HG02610 (cell line): ENCODE results near the gene TADA2B.

Experiments used
- ATAC-seq: cut with Tn5 transposase; IDR thresholded peaks from one replicate; pipeline ENCODE4 v1.9.1; 2021; ENCODE audit warnings: mild to moderate bottlenecking, moderate library complexity; ENCODE audit not compliant: unreplicated experiment

TADA2B gene, protein sequence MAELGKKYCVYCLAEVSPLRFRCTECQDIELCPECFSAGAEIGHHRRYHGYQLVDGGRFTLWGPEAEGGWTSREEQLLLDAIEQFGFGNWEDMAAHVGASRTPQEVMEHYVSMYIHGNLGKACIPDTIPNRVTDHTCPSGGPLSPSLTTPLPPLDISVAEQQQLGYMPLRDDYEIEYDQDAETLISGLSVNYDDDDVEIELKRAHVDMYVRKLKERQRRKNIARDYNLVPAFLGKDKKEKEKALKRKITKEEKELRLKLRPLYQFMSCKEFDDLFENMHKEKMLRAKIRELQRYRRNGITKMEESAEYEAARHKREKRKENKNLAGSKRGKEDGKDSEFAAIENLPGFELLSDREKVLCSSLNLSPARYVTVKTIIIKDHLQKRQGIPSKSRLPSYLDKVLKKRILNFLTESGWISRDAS

DNA sequence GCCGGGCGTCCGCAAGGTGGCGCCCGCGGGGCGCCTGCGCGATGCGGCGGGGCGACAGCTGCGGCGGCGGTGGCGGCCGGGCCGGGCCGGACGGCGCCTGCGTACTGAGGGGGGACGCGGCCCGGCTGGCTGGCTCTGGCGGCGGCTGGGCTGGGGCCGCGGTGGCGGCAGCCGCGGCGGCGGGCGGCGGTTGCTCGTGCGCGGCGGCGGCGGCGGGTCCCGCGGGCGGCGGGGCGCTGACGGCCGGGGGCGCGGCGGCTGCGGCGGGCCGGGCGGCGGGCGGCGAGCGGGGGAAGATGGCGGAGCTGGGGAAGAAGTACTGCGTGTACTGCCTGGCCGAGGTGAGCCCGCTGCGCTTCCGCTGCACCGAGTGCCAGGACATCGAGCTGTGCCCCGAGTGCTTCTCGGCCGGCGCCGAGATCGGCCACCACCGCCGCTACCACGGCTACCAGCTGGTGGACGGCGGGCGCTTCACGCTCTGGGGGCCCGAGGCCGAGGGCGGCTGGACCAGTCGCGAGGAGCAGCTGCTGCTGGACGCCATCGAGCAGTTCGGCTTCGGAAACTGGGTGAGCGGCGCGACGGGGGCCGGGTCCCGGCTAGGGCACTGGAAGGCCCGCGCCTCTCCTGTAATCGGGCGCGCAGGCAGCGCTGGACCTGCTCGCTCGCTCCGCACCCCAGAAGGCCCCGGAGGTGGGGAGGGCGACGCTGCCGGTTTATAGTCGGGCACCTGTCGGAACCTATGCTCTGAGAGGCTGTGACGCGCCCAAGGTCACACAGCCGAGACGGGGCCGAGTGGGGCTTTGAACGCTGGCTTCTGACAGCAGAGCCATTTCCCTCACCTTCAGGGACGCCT lies at the start of gene TADA2B:
Gene TADA2B, plus strand, starts transcription at position 89 of the 853 bp plus-strand sequence. Its CDS starts 208 bp downstream, at position 297.
- peak; percentile 25 for ATAC-seq

DNA sequence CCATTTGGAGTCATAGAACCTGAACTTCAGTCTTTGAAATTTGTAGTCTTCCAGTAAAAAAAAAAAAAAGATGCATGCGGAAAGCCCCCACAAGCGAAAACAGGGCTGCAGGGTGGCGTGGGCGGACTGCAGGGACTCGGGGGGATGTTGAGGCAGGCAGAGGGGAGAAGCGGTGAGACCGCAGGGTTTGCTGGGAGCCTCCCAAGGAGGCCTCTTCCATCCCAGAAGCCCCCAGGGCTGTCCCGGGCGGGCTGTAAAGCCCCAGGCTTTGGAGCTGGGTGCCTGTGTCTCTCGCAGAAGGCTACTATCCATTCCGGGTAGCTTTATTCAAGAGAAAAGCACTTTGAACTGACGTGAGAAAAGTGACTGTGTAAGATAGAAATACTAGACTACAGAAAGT lies 46.7 kb upstream of the TADA2B start:
- ATAC-seq = no peak

DNA sequence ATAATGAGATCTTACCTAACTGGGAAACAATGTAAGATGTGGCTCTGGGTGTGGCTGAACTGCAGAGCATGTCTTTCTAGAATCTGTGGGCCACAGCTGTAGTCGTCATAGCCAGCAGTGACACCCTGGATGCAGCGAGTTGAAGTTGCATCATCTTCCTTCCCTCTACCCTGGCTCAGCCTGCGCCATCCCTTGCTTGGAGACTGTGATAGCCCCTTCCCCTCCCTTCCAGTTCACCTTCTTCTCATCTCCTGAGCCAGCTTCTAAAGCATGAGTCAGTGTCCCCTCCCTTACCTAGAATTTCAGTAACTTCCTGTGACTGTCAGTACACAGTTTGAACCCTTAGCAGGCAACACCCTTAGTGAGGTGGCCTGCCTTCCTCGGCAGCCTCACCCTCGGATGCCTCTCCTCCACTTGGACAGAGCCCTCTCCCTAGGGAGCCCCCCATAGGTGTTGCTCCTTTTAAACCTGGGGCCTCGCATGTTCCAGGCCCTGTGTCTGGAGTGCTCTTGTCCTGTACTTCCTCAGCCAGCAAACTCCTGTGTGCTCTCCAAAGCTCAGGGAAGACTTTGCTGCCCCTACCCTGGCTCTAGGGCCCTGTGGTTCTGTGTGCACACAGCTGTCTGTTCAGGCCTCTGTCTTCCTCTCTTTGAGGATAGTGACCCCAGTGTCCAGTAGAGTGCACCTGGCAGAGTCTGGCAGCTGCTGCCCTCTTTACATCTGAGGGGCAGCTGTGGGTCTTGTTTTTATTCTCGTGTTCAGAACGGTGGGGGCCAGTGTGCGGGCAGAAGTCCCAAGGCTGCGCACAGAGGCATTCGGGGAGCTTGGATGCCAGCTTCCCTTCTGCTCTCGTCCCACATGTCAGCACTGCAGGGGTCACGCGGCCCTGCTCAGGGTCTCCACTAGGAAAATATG lies 43.7 kb upstream of the TADA2B start:
- ATAC-seq = no peak

DNA sequence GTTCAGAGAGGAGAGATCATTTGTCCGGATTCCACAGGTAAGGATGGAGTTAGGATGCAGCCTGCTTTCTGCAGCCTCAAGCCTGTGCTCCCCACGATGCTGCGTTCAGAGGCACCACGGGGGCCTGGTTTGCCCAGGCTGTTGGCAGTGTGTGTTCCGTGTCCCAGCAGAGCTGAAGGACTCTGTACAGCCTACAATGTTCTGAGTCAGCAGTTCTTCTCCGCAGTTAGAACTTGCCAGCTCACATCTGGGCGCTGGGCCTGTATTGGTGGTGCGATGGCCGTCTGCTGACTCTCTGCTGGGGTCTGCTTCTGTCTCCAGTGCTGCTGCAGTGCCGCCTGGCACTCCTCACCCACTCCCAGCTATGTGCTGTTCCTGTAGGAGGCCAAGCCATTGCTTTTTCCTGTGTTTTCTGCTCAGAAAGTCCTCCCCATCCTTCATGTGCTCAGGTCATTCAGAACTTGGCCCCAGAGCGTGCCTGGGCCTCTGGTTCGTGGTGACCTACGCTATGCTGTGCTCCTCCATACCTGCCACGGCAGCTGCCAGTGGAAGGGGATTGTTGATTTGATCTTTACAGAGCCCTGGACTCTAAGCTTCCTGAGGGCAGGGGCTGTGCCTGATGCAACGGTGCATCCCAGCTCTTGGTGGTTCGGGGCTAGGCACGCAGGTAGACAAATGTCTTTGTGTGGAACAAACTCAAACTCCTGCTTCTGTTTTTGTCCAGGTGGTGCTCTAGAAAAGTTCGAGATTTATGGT lies 42.6 kb upstream of the TADA2B start:
- no peak for ATAC-seq

DNA sequence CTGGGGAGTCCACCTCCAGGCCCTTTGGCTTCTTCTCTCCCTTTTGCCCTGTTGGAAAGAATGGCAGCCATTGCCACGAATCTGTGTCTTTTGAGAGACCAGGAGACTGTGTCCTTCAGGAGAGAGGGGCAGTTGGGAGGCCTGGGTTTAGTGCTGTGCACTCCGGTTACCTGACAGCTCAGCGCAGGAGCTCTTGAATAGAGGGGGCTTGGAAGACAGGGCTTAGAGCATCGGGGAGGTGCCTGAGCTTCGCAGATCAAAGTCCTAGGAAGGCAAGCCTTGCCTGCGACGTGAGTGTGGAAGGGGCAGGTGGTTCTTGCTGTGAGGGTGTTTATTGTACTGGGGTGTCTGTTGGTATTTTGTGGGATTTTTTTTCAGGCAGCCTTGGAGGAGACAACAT lies 41.9 kb upstream of the TADA2B start:
- no peak for ATAC-seq

DNA sequence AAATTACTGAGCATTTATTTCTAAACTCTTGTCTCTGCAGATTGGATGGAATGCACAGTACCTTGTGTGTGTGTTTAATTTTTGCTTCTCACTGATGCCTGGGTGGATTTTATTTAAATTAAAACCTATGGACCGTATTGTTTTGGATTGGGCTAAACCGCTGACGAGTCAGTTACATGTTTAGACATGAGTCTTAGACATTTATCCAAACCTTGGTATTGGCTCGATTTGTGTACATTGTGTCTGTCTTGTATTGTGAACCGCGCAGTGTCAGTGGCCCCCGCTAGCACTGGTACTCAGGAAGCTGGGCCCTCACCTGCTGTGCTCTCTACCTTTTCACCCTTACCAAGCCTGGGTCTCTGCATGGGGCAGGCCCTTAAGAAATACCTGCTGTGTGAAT lies 40.8 kb upstream of the TADA2B start:
- no peak for ATAC-seq

DNA sequence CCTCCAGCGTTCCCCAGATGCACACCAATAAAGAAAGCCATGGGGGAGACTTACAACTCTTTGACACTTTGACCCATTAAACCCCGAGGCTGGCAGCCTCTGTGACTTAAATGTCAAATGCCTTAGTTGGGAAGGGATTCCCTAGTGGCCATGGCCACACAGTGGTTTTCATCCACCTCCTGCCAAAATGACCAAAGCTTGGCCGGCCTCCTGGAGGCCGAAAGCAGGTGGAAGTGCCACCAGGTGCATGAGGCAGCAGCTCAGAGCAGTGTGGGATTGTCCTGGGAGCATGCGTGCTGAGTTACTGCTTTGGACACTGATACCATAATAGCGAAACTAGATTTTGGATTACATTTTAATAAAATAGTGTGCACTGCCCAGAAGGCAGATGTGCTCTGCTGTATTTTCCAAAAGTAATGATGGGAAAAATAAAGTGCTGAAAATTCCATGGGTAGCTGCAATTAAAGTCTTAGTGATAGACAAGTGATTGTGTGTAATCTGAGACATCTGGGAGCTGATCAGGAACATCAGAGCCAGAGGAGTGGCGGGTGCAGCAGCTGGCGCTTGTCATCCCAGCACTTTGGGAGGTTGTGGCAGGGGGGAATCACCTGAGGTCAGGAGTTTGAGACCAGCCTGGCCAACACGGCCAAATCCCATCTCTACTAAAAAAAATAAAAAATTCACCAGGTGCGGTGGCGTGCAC lies 39.8 kb upstream of the TADA2B start:
- no peak for ATAC-seq

DNA sequence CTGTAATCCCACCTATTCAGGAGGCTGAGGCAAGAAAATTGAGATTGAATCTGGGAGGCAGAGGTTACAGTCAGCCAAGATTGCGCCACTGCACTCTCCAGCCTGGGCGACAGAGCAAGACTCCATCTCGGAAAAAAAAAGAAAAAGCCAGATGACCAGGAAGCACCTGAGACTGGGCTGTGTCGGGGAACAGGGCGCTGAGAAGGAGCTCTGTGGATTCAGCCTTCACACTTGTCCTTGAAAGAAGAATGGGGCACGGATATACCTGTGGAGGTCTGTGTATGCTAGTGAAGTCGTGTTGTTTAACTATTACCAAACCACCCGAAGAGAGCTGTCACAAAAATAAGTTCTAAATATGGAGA lies 39.3 kb upstream of the TADA2B start:
- no peak for ATAC-seq

DNA sequence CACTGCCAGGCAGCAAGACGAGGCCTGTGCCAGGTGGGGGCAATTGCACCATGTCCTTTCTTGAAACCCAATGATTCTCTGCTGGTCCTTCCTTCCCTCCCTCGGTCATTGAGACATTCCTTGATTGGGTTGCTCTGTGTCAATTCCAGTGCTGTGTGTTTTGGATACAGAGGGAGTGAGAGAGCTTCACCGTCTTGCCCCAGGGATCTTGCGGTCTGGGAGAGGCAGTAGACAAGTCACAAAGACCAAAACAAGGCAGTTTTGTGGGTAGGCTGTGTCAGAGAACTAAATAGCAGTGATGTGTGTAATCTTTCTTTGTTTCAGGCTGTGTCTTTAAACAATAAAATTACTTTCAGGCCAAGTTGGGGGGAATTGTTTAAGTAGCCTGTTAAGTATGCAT lies 38.8 kb upstream of the TADA2B start:
- ATAC-seq = no peak

DNA sequence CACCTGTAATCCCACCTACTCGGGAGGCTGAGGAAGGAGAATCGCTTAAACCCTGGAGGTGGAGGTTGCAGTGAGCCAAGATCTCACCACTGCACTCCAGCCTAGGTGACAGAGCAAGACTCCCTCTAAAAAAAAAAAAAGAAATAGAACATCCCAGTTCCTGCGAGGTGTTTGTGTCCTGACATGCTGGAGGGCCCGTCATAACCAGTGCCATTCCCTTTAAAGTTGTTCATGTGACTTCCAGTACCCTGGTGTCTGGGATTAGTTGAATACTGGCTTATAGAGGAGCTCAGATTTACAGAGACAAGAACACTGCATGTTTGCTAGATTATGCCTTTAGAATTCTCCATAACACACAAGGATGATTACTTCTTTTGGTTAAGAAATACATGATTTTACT lies 37.6 kb upstream of the TADA2B start:
- no peak for ATAC-seq

DNA sequence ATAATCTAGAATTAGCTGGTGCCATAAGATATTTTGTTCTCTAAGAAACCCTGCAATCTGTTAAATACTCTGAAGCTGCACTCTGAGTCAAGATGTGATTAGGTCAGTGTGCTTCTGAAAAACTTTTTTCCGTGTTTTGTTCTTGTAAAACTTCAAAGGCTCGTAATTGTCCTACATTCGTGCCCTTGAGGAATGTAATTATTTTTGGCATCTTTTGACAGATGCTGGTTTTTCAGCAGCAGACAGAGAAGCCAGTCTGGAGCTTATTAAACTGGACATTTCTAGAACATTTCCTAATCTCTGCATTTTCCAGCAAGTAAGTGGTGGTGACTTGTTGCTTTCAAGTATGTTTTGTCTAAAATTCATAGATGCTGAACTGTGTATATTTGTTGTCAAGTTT lies 36.8 kb upstream of the TADA2B start:
- no peak for ATAC-seq

DNA sequence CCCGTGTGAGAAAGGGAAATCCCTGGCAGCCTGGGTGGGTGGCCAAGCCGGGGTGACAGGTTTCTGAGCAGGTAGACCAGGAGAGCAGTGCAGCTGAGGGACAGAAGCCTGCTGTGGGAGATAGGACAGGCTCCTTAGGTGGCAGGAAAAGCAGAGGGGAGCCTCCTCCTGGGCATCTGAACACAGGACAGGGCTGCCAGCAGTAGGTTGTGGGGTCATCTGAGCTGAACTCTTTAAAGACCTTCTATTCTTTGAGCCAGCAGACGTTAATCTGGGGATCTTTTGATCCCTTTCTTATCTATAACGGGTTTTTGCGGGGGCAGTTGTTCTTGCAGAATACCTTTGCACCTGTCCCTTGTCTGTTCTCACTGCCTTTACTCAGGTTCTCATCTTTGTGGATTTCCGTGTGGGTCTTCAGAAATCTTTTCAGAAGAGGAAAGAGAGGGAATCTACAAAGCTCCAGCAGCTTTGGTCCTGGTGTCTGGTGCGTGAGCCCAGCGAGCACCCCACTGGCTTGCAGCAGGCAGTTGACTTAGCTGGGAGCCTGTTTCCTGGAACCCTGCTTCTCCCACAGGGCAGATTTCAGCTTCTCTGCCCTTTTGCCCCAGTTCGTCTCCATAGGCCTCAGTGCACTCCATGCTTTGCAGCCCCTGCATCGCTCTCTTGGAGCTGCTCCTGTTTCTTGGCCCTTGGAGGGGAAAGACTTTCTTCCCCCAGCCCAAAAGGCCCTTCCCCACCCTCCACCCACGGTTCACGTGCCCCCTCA lies 35.8 kb upstream of the TADA2B start:
- ATAC-seq = no peak

DNA sequence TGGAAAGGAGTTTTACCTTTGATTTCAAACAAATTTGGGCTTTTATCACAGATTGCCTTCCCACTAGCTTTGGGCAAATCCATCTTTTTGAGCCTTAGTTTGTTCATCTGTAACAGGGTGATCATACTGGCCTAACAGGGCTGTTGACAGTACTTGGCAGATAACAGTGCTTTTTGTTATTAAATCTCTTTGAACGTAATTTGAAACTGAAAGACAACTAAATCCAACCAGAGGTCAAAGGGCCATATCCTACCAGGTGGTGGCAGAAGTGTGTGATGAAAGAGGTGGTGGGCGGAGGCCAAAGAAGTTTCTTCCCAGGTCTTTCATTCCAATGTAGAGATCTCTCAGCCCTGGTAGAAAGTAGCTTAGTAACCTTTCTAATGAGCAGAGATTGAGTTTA lies 35.2 kb upstream of the TADA2B start:
- ATAC-seq = no peak

DNA sequence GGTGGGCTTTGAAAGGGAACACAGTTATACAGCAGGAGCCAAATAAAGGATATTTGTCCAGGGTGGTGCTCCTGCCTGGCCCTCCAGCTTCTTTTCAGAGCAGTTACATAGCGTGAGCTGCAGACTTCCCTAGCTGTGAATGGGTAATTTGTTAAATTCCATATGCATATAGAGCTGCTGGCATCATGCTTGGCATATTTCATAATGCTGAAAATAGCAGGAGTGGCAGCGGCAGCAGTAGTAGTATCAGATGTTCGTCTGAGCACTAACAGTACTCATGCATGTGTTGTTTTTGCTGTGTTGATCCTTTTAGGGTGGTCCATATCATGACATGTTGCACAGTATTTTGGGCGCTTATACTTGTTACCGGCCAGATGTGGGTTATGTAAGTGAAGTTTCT lies 33.6 kb upstream of the TADA2B start:
- no peak for ATAC-seq

DNA sequence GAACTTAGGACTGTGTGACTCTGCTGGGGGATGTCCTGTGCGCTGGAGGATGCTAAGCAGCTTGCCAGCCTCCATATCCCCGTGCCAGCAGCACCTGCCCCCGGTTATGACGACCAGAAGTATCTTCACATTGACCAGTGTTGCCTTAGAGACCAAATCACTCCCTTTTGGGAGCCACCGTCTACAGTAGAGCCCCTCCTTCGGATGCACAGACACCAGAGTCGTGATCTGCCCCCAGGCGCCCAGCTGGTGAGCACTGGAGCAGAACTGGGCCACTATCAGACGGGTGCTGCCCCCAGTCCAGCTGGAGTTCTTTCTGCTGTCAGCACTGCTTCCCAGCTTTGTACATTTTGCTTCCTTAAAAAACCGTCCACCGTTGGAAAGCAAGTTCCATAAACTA lies 30.0 kb upstream of the TADA2B start:
- ATAC-seq = no peak

DNA sequence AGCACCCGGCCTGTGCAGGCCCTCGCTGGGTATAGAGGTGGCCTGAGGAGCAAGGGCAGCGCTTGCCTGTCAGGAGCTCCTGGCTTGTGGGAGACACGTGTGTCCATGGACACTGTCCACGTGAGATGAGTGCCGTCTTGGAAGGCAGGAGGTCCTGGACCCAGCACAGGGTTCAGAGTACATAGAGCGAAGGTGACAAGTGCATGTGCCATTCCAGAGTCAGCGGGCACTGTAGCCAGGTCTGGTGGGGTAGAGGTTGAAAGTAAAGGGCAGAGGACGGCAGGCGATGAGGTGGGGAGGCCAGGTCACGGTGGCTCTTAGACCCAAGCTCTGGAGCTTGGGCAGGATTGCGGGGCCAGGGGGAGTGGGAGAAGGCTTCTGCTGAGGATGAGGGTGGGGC lies 28.4 kb upstream of the TADA2B start:
- ATAC-seq = no peak

DNA sequence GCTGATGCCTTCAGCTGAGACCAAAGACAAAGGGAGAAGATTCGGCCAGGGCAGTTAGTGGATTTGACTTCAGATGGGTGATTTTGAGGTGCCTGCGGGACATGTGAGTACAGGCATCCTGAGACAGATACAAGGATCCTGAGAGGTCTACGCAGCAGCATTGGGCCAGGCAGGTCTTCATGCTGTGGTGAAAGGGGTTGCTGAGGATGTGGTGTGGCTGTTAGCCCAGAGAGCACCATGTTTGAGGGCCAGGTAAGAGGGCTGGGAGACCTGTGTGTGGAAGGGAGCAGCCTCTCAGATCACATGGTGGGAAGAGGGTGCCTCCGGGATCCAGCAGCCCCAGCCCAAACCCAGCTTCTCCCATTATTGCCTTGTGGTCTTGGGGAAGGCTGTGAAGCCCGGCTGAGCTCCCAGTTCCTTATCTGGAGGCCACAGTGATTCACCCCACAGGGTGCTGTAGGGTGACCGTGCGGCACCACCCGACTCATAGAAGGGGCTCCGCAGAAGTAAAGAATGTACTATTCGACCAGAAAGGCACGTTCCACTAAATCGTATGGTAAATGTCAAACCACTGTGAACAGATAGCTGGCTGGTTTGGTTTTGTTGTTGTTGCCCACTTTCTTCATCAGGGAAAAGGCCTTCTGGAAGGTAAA lies 27.7 kb upstream of the TADA2B start:
- no peak for ATAC-seq

DNA sequence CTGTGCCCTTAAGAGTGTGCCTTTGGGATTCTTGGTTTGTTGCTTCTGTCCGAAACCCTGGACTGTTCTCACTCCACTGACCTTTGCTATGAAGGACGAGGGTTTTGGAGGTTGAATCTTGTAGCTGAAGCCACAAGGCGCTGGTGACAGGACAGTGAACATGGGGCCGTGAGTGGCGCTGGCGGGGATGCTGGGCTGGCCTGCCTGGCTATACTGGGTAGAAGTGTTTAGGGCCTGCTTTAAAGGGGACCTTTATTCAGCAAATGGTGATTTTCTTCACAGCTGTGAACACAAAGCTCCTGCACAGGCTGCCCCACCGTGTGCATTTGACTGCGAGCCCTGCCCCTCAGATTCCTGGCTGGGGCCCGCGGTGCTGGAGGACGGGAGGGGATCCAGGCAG lies 27.1 kb upstream of the TADA2B start:
- ATAC-seq = no peak

DNA sequence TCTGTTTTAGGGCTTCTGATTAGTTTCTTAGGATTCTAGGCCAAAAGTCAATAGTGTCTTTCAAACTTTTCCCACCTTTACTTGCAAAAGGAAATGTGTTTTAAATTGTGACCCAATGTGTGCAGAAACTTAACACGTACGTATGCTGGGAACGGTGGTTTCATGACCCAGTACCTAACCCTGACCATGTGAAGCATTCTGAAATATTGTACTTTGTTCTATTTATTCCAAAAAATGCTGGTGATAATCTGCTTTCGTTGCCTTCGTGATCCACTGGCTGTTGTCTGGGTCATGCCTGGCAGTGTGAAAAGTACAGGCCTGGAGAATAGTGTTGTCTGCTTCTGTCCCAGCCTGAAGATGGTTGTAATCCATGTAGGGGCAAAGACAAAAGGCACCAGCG lies 26.7 kb upstream of the TADA2B start:
- no peak for ATAC-seq
